ENCODE results near the gene DHX8. TPM values are rescaled to one million over a fixed set of nuclear protein-coding genes. Genes with fewer than 3 reads are reported as not detected.
"Not testable (repeated sequence)": the region's sequence is repeated elsewhere in the genome, so short reads cannot be mapped to it uniquely, and the experiment has no call there.

Gene DHX8
- polyA plus RNA-seq, 1 experiment: 42.7 TPM

- H3K4me3 ChIP-seq (ENCODE audit: low read depth, low read length): no peak overlapping the region
- TF ChIP-seq CTCF (IDR thresholded peaks at IDR 0.05; ENCODE audit: insufficient read depth, low read depth, low read length): no peak
- H3K36me3 ChIP-seq (ENCODE audit: control insufficient read depth, insufficient read depth, low read length): no peaks in the 10 kb centered on the region
- peak; percentile 84 for DNase-seq (ENCODE audit: low read depth)
- no peaks in the 10 kb centered on the region; the same call in 1 of the 2 replicates for H3K27me3 ChIP-seq (ENCODE audit: control insufficient read depth, insufficient read depth, low read length)
- CTCF ChIA-PET: interaction anchor here (1.1 to 4.0 kb wide), 5 partner anchors 9 to 75 kb away, joined by 3 to 51 read pairs (median 4); partner anchors contain the start of genes ARL4D and DHX8
- POLR2A ChIA-PET: interaction anchor here (0.5 to 1.8 kb wide), 6 partner anchors 44 to 108 kb away, joined by 3 to 9 read pairs (median 5); partner anchors contain the start of gene ARL4D
Observed at GRCh38 chr17:43469145-43469544, 14.6 kb upstream of the DHX8 start.

GRCh38 chr17:43471585-43472160 lies 12.1 kb upstream of the DHX8 start:
- ChIA-PET POLR2A (no interaction called here), CTCF (interaction anchor here (4.0 kb wide), 1 partner anchor 11 kb away, joined by 51 read pairs; the partner anchor contains the start of gene DHX8)
- Histone ChIP-seq H3K36me3 (ENCODE audit: control insufficient read depth, insufficient read depth, low read length) (no peaks in the 10 kb centered on the region), H3K27me3 (ENCODE audit: control insufficient read depth, insufficient read depth, low read length) (no peaks in the 10 kb centered on the region), H3K4me3 (ENCODE audit: low read depth, low read length) (no peak overlapping the region)
- TF ChIP-seq CTCF (IDR thresholded peaks at IDR 0.05; ENCODE audit: insufficient read depth, low read depth, low read length): no peak
- no peak for DNase-seq (ENCODE audit: low read depth)

- DNase-seq (ENCODE audit: low read depth): no peak
- ChIA-PET CTCF (interaction anchor here (1.3 kb wide), 1 partner anchor 82 kb away, joined by 11 read pairs; no protein-coding TSS in a partner anchor), POLR2A (no interaction called here)
- TF ChIP-seq CTCF (IDR thresholded peaks at IDR 0.05; ENCODE audit: insufficient read depth, low read depth, low read length): no peak
- Histone ChIP-seq H3K36me3 (ENCODE audit: control insufficient read depth, insufficient read depth, low read length) (no peaks in the 10 kb centered on the region), H3K27me3 (ENCODE audit: control insufficient read depth, insufficient read depth, low read length) (no peaks in the 10 kb centered on the region), H3K4me3 (ENCODE audit: low read depth, low read length) (no peak overlapping the region)
Observed at GRCh38 chr17:43475494-43476089, 8.2 kb upstream of the DHX8 start.

GRCh38 chr17:43476306-43476705 lies 7.5 kb upstream of the DHX8 start:
- CTCF ChIA-PET: interaction anchor here (1.3 kb wide), 1 partner anchor 82 kb away, joined by 11 read pairs; no protein-coding TSS in a partner anchor
- DNase-seq (ENCODE audit: low read depth); H3K36me3 ChIP-seq (ENCODE audit: control insufficient read depth, insufficient read depth, low read length); H3K27me3 ChIP-seq (ENCODE audit: control insufficient read depth, insufficient read depth, low read length); POLR2A ChIA-PET; H3K4me3 ChIP-seq (ENCODE audit: low read depth, low read length): not testable (repeated sequence)

GRCh38 chr17:43477832-43478634 lies 5.7 kb upstream of the DHX8 start:
- ChIA-PET POLR2A (no interaction called here), CTCF (interaction anchor here (0.5 to 2.1 kb wide), 5 partner anchors 9 to 86 kb away, joined by 3 to 10 read pairs (median 3); no protein-coding TSS in a partner anchor)
- DNase-seq (ENCODE audit: low read depth): no peak

More at GRCh38 chr17:43477832-43478634, 5.7 kb upstream of the DHX8 start:
- Histone ChIP-seq H3K4me3 (ENCODE audit: low read depth, low read length) (no peak overlapping the region), H3K27me3 (ENCODE audit: control insufficient read depth, insufficient read depth, low read length) (no peaks in the 10 kb centered on the region), H3K36me3 (ENCODE audit: control insufficient read depth, insufficient read depth, low read length) (no peaks in the 10 kb centered on the region)
- TF ChIP-seq CTCF (IDR thresholded peaks at IDR 0.05; ENCODE audit: insufficient read depth, low read depth, low read length): no peak
